GM18502 (cell line): ENCODE data around the gene LRBA.
"Not testable (repeated sequence)": the region's sequence is repeated elsewhere in the genome, so short reads cannot be mapped to it uniquely, and the experiment has no call there.

Experiments used
- ATAC-seq: cut with Tn5 transposase; IDR thresholded peaks from one replicate; pipeline ENCODE4 v1.9.1; 2021; ENCODE audit warnings: mild to moderate bottlenecking; ENCODE audit not compliant: unreplicated experiment, poor library complexity

Gene LRBA

GRCh38 chr4:150949342-150949741 is 65.7 kb downstream of the LRBA start:
- no peak for ATAC-seq

- no peak for ATAC-seq
Measured at GRCh38 chr4:150948710-150949109, 66.4 kb downstream of the LRBA start.

GRCh38 chr4:150948074-150948473 is 67.0 kb downstream of the LRBA start:
- no peak for ATAC-seq

GRCh38 chr4:150944660-150945059 is 70.4 kb downstream of the LRBA start:
- no peak for ATAC-seq

- no peak for ATAC-seq
Measured at GRCh38 chr4:150943818-150944217, 71.3 kb downstream of the LRBA start.

- no peak for ATAC-seq
Measured at GRCh38 chr4:150943126-150943525, 72.0 kb downstream of the LRBA start.

DNA sequence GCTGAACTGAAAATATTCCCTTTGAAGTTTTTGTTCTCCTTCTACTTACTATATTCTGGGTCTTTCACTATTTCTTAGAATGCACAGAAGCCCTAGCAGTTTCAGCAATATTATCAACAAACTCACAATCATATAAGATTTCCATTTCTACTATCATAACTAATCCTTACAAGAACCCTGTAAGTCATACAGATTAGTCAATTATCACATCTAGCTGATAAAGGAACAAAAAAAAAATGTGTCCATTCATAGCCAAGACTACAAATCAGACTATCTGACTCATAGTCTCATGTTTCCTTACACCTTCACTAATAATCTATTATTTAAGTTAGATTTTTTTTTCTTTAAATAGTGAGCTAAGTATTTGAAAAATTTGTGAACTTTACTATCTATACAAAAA is 72.5 kb downstream of the LRBA start:
- ATAC-seq = no peak

GRCh38 chr4:150940123-150940522 is 75.0 kb downstream of the LRBA start:
- no peak for ATAC-seq

GRCh38 chr4:150939530-150939929 is 75.6 kb downstream of the LRBA start:
- no peak for ATAC-seq

GRCh38 chr4:150938873-150939499 is 76.1 kb downstream of the LRBA start:
- no peak for ATAC-seq

DNA sequence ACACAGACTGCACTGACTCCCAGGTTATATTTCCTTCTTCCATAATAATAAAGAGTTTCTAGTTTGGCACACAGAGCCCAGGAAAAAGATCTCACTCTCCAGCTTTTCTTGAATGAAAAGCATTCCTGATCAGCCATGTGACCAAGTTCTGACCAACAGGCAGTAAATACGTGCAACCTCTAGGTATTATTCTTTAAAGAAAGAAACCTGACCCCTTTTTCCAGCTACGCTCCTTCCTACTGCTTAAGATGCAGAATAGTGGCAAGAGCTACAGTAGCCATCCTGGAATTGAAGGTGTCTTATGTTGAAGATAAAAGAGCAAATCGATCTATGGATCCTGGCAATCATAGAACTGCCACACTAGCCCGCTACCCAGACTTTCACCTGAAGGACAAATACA is 76.7 kb downstream of the LRBA start:
- no peak for ATAC-seq

DNA sequence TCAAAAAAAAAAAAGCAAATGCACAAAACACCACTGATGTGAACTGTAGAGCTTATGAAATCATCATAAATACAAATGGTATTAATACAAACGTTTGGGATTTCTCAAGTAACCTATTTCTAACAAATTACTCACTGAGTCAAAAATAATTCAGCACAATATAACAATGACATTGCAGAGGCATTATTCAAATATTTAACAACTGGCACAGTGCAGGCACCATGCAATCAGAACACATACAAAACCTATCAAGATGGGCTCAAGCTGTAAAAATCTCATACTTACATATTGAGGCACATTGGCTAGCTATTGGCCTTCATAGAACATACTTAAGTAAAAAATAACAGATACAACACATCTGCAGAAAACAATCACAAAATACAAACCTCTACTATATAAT is 81.1 kb downstream of the LRBA start:
- ATAC-seq = no peak

GRCh38 chr4:150931796-150932195 is 83.3 kb downstream of the LRBA start:
- ATAC-seq = no peak

GRCh38 chr4:150931005-150931404 is 84.1 kb downstream of the LRBA start:
- ATAC-seq = no peak

DNA sequence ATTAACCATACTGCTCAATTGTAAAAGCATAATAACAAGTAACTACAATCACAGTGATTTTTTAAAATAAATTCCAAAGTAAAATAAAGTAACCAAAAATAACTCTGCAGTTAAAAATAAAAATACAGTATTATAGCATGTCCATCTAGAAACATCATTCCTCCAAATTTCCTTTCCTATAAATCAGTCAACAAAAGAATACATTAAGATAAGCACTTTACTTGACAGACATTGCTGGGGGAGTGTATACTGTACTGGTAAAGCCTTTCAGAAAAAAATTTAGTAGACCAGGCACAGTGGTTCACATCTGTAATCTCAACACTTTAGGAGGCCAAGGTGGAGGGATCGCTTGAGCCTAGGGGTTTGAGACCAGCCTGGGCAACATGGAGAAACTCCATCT is 91.1 kb downstream of the LRBA start:
- no peak for ATAC-seq

DNA sequence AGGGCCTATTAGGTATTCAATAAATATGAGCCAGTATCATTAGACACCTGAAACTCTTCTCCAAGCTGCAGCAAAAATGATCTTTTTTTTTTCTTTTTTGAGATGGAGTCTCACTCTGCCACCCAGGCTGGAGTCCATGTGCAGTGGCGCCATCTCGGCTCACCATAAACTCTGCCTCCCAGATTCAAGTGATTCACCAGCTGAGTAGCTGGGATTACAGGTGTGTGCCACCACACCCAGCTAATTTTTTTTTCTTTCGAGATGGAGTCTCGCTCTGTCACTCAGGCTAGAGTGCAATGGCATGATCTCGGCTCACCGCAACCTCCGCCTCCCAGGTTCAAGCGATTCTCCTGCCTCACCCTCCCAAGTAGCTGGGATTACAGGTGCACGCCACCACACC is 93.6 kb downstream of the LRBA start:
- ATAC-seq = not testable (repeated sequence)

GRCh38 chr4:150918562-150918961 is 96.5 kb downstream of the LRBA start:
- ATAC-seq = not testable (repeated sequence)

DNA sequence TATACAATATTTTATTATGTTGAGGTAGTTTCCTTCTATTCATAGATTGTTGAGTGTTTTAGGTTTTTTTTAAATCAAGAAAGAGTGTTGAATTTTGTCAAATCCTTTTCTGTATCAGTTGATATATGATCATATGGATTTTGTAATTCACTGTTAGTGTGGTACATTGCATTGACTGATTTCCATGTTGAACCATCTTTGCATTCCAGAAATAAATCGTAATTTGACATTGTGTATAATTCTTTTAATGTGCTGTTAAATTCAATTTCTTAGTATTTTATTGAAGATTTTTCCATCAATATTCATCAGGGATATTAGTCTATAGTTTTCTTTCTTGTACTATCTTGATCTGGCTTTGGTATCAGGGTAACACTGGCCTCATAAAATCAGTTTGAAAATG is 103.8 kb downstream of the LRBA start:
- ATAC-seq = no peak

- no peak for ATAC-seq
Measured at GRCh38 chr4:150909116-150909515, 106.0 kb downstream of the LRBA start.

DNA sequence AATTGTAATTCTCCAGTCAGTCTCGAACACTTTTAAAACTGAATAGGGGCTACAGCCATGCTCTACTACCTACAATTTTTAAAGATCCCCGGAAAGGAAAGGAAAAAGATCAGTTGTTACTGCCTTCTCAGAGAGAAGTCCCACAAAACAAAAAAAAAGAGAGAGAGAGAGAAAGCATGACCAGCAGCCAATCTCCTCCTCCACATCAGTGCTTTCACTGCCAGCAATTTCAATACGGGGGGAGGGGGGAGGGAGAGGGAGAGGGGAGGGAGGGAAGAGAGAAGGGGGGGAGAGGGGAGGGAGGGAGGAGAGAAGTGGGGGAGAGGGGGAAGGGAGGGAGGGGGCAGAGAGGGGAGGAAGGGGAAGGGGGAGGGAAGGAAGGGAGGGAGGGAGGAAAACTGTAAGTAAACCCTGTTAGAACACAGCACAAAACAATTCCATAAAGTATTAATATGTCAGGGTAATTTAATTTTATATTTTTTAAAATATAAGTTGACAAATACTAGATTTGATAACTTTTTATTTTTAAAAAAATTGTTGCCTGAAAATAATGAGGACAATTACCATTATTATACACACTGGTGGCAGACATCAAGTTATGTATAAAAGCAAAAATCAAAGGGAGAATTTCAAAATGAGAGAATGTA is 108.0 kb downstream of the LRBA start:
- ATAC-seq = no peak

DNA sequence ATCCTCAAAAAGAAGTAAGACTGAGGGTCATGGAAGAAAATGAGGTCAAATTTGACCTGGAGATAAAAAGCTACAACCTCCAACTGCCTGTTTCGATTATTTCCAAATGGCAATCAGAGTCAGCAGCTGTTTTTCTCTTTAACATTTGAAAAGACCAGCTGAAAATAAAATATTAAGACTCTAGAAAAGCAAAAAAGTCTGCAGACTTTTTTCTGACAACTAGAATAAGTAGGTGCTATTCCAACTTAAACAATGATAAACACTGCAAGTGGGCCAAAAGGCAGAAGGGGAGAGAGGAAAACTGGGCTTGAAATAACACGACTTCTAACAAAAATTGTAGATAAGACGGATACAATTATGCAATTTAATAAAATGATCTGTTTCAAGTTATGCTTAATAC is 110.4 kb downstream of the LRBA start:
- no peak for ATAC-seq

GRCh38 chr4:150903603-150904002 is 111.5 kb downstream of the LRBA start:
- ATAC-seq = no peak
